Heart left ventricle (tissue), 13 donors: ENCODE measurements around the gene LIPC.

ENCODE experiments used
- CTCF ChIP-seq, 12 donors: fragments of 200-600 bp; sonication (generic) in 4 of 12; IDR thresholded peaks; one replicate each; pipeline versions ENCODE4 v1.5.0 to v1.8.0; 2018 to 2022; ENCODE audit warnings: antibody characterized with exemption in 12 of 12, mild to moderate bottlenecking in 5 of 12
- POLR2A ChIP-seq, 2 donors: fragments of 450-650 bp; IDR thresholded peaks; one replicate each; pipeline ENCODE4 v1.6.1; 2017; ENCODE audit warnings: antibody characterized with exemption in 2 of 2, mild to moderate bottlenecking in 2 of 2, moderate library complexity in 2 of 2
- donor health status: ischemic (EF 13 %, LVEDD 7.1; RV severe dilation, severe dysfunction).
- donor health status: DM: no; HTN: yes; CAD: no.
- donor health status: DM: no; HTN: no; CAD: no.
- donor health status: ischemic (EF 25% LVEDD 6.9; RV normal size, moderate dysfunction).
- donor health status: ischemic (EF 25% LVEDD 5.7; RV mildly dilated, moderate dysfunction).
- donor health status: ischemic (EF 35%, LVEDD 5.7; RV mildly dilated, moderate dysfunction).
- donor health status: nonischemic (EF 11% LVEDD 7.7; RV severe dilation, severe dysfunction).
- donor health status: DM: yes; HTN: yes; CAD: no.
- donor health status: PGD.
- donor health status: ischemic (EF 29% LVEDD 5.4; RV normal size, mild dysfunction).
- donor health status: nonischemic (EF 23%, LVEDD 6.1; RV moderate dilation, normal function).

- TF ChIP-seq POLR2A (IDR thresholded peaks at IDR 0.05) (no peak), CTCF (IDR thresholded peaks at IDR 0.05) (no peak)
Measured at GRCh38 chr15:58475573-58476524, 44.1 kb downstream of the LIPC start.
